ENCODE measurements around the gene EXOC3.

The EXOC3 gene

GRCh38 chr5:432928-433791 lies 9.8 kb upstream of the EXOC3 start:
- Histone ChIP-seq H3K9me3 (ENCODE audit: control insufficient read depth, low read length) (no peaks in the 10 kb centered on the region), H3K27ac (ENCODE audit: insufficient read depth, low read depth, low read length, poor library complexity, severe bottlenecking) (no peak overlapping the region), H3K27me3 (ENCODE audit: control insufficient read depth, insufficient read depth, low read length, poor library complexity, severe bottlenecking) (no peaks in the 10 kb centered on the region), H3K36me3 (ENCODE audit: control insufficient read depth, insufficient read depth, low read length) (no peaks in the 10 kb centered on the region), H3K4me1 (ENCODE audit: control insufficient read depth, insufficient read depth, low read length) (no peaks in the 10 kb centered on the region), H3K4me3 (ENCODE audit: insufficient read depth, low read depth, low read length) (no peak overlapping the region)
- 90% methylated on average over 23 of the region's 23 CpGs for WGBS, 2 experiments

GRCh38 chr5:433836-434235 lies 9.1 kb upstream of the EXOC3 start:
- H3K4me1 ChIP-seq (ENCODE audit: control insufficient read depth, insufficient read depth, low read length), result no peaks in the 10 kb centered on the region
- no peaks in the 10 kb centered on the region for H3K27me3 ChIP-seq (ENCODE audit: control insufficient read depth, insufficient read depth, low read length, poor library complexity, severe bottlenecking)
- WGBS, 2 experiments, result 86 to 89% methylated on average over 16 of the region's 16 CpGs
- no peaks in the 10 kb centered on the region for H3K9me3 ChIP-seq (ENCODE audit: control insufficient read depth, low read length)
- no peak overlapping the region for H3K4me3 ChIP-seq (ENCODE audit: insufficient read depth, low read depth, low read length)
- no peaks in the 10 kb centered on the region for H3K36me3 ChIP-seq (ENCODE audit: control insufficient read depth, insufficient read depth, low read length)
- no peak overlapping the region for H3K27ac ChIP-seq (ENCODE audit: insufficient read depth, low read depth, low read length, poor library complexity, severe bottlenecking)

- Histone ChIP-seq H3K9me3 (ENCODE audit: control insufficient read depth, low read length) (no peaks in the 10 kb centered on the region), H3K27ac (ENCODE audit: insufficient read depth, low read depth, low read length, poor library complexity, severe bottlenecking) (no peak overlapping the region), H3K36me3 (ENCODE audit: control insufficient read depth, insufficient read depth, low read length) (no peaks in the 10 kb centered on the region), H3K4me1 (ENCODE audit: control insufficient read depth, insufficient read depth, low read length) (no peaks in the 10 kb centered on the region), H3K4me3 (ENCODE audit: insufficient read depth, low read depth, low read length) (no peak overlapping the region), H3K27me3 (ENCODE audit: control insufficient read depth, insufficient read depth, low read length, poor library complexity, severe bottlenecking) (no peaks in the 10 kb centered on the region)
- 92 to 94% methylated on average over 26 of the region's 26 CpGs for WGBS, 2 experiments
Measured at GRCh38 chr5:434443-435146, 8.4 kb upstream of the EXOC3 start.

GRCh38 chr5:435156-435790 lies 7.7 kb upstream of the EXOC3 start:
- H3K27me3 ChIP-seq (ENCODE audit: control insufficient read depth, insufficient read depth, low read length, poor library complexity, severe bottlenecking), result no peaks in the 10 kb centered on the region
- H3K4me3 ChIP-seq (ENCODE audit: insufficient read depth, low read depth, low read length), result no peak overlapping the region
- H3K27ac ChIP-seq (ENCODE audit: insufficient read depth, low read depth, low read length, poor library complexity, severe bottlenecking), result no peak overlapping the region
- H3K36me3 ChIP-seq (ENCODE audit: control insufficient read depth, insufficient read depth, low read length), result no peaks in the 10 kb centered on the region
- 90% methylated on average over 27 of the region's 27 CpGs for WGBS, 2 experiments
- no peaks in the 10 kb centered on the region for H3K4me1 ChIP-seq (ENCODE audit: control insufficient read depth, insufficient read depth, low read length)
- H3K9me3 ChIP-seq (ENCODE audit: control insufficient read depth, low read length), result no peaks in the 10 kb centered on the region

- Histone ChIP-seq H3K4me3 (ENCODE audit: insufficient read depth, low read depth, low read length) (no peak overlapping the region), H3K4me1 (ENCODE audit: control insufficient read depth, insufficient read depth, low read length) (no peaks in the 10 kb centered on the region), H3K27ac (ENCODE audit: insufficient read depth, low read depth, low read length, poor library complexity, severe bottlenecking) (no peak overlapping the region), H3K9me3 (ENCODE audit: control insufficient read depth, low read length) (no peaks in the 10 kb centered on the region), H3K36me3 (ENCODE audit: control insufficient read depth, insufficient read depth, low read length) (no peaks in the 10 kb centered on the region), H3K27me3 (ENCODE audit: control insufficient read depth, insufficient read depth, low read length, poor library complexity, severe bottlenecking) (no peaks in the 10 kb centered on the region)
- WGBS, 2 experiments, result 86% methylated on average over 18 of the region's 18 CpGs
Measured at GRCh38 chr5:435961-436640, 6.9 kb upstream of the EXOC3 start.

- H3K4me3 ChIP-seq (ENCODE audit: insufficient read depth, low read depth, low read length), result no peak overlapping the region
- no peaks in the 10 kb centered on the region for H3K27me3 ChIP-seq (ENCODE audit: control insufficient read depth, insufficient read depth, low read length, poor library complexity, severe bottlenecking)
- H3K27ac ChIP-seq (ENCODE audit: insufficient read depth, low read depth, low read length, poor library complexity, severe bottlenecking), result no peak overlapping the region
- H3K9me3 ChIP-seq (ENCODE audit: control insufficient read depth, low read length), result no peaks in the 10 kb centered on the region
- no peaks in the 10 kb centered on the region for H3K4me1 ChIP-seq (ENCODE audit: control insufficient read depth, insufficient read depth, low read length)
- no peaks in the 10 kb centered on the region for H3K36me3 ChIP-seq (ENCODE audit: control insufficient read depth, insufficient read depth, low read length)
- 71 to 75% methylated on average over 5 of the region's 5 CpGs for WGBS, 2 experiments
Measured at GRCh38 chr5:436641-436975, 6.4 kb upstream of the EXOC3 start.

- Histone ChIP-seq H3K27ac (ENCODE audit: insufficient read depth, low read depth, low read length, poor library complexity, severe bottlenecking) (no peak overlapping the region), H3K4me3 (ENCODE audit: insufficient read depth, low read depth, low read length) (no peak overlapping the region), H3K9me3 (ENCODE audit: control insufficient read depth, low read length) (no peaks in the 10 kb centered on the region), H3K36me3 (ENCODE audit: control insufficient read depth, insufficient read depth, low read length) (no peaks in the 10 kb centered on the region), H3K27me3 (ENCODE audit: control insufficient read depth, insufficient read depth, low read length, poor library complexity, severe bottlenecking) (no peaks in the 10 kb centered on the region), H3K4me1 (ENCODE audit: control insufficient read depth, insufficient read depth, low read length) (peaks cover 6% of the 10 kb centered on the region)
- WGBS, 2 experiments, result 89 to 93% methylated on average over 18 of the region's 18 CpGs
Measured at GRCh38 chr5:437281-437771, 5.7 kb upstream of the EXOC3 start.

GRCh38 chr5:438481-438981 lies 4.4 kb upstream of the EXOC3 start:
- Histone ChIP-seq H3K36me3 (ENCODE audit: control insufficient read depth, insufficient read depth, low read length) (no peaks in the 10 kb centered on the region), H3K27ac (ENCODE audit: insufficient read depth, low read depth, low read length, poor library complexity, severe bottlenecking) (no peak overlapping the region), H3K4me3 (ENCODE audit: insufficient read depth, low read depth, low read length) (no peak overlapping the region), H3K4me1 (ENCODE audit: control insufficient read depth, insufficient read depth, low read length) (peaks cover 7% of the 10 kb centered on the region), H3K9me3 (ENCODE audit: control insufficient read depth, low read length) (no peaks in the 10 kb centered on the region), H3K27me3 (ENCODE audit: control insufficient read depth, insufficient read depth, low read length, poor library complexity, severe bottlenecking) (no peaks in the 10 kb centered on the region)
- WGBS, 2 experiments, result 88% methylated on average over 14 of the region's 14 CpGs

- Histone ChIP-seq H3K27me3 (ENCODE audit: control insufficient read depth, insufficient read depth, low read length, poor library complexity, severe bottlenecking) (no peaks in the 10 kb centered on the region), H3K4me3 (ENCODE audit: insufficient read depth, low read depth, low read length) (no peak overlapping the region), H3K27ac (ENCODE audit: insufficient read depth, low read depth, low read length, poor library complexity, severe bottlenecking) (no peak overlapping the region), H3K9me3 (ENCODE audit: control insufficient read depth, low read length) (no peaks in the 10 kb centered on the region), H3K36me3 (ENCODE audit: control insufficient read depth, insufficient read depth, low read length) (no peaks in the 10 kb centered on the region), H3K4me1 (ENCODE audit: control insufficient read depth, insufficient read depth, low read length) (peaks cover 13% of the 10 kb centered on the region)
- 92% methylated on average over 8 of the region's 8 CpGs for WGBS, 2 experiments
Measured at GRCh38 chr5:439181-439580, 3.8 kb upstream of the EXOC3 start.

All from ectodermal cell (in vitro differentiated cells).